Adrenal gland (tissue), 5 donors: Measurements from ENCODE around the gene ARHGEF17.

Source experiments
- CTCF ChIP-seq, 6 experiments: fragments of 450-650 bp in 4 of 6; fragments of 200-600 bp in 2 of 6; sonication (generic) in 1 of 6; IDR thresholded peaks; 1 replicate in 5 of 6; 2 replicates in 1 of 6; pipeline versions ENCODE4 v1.5.1 to v1.8.0; 2016 to 2021; ENCODE audit warnings: antibody characterized with exemption in 6 of 6, mild to moderate bottlenecking in 2 of 6, moderate library complexity in 1 of 6
- POLR2A ChIP-seq, 2 donors: fragments of 450-650 bp; IDR thresholded peaks; one replicate each; pipeline ENCODE4 v1.6.1; 2017; ENCODE audit warnings: antibody characterized with exemption in 2 of 2, mild to moderate bottlenecking in 2 of 2, moderate library complexity in 1 of 2
- donor health status: DM: no; HTN: no; CAD: no.

DNA sequence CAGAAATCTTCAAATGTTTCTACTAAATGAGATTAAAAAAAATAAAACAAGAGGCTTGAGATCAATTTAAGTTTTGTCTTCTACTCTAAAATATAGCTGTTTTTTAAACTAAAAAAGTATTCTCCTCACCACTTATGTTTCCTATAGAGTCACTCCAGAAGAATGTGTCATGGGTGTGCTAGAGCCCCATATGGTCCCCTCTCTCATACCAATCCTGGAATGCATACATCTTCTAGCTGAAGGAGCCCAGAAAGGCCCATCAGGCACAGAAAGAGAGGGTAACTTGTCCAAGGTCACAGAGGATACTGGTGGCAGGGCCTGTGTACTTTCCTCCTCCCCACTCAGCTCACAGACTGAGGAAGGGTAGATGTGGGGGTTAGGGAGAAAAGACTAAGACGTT lies 102.6 kb downstream of the ARHGEF17 start:
- TF ChIP-seq POLR2A (IDR thresholded peaks at IDR 0.05) (no peak), CTCF (IDR thresholded peaks at IDR 0.05) (no peak)
